Left hindlimb (tissue), 1 donor: ENCODE measurements around the gene ATP10B.

Source experiments
- DNase-seq: peaks from one replicate; pipeline ENCODE4 v3.0.0-alpha.2; 2018

The ATP10B gene

DNA sequence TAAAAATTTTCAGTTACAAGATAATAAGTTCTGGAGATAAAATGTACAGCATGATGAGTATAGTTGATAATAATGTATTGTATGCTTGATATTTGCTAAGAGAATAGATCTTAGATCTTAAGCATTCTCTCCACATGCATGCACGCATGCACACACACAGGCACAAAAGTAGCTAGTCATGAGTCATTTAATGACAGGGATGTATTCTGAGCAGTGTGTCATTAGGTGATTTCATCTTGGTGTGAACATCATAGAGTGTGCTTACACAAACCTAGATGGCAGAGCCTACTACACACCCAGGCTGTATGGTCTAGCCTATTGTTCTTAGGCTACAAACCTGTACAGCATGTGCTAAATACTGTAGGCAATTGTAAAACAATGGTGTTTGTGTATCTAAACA, 306.2 kb downstream of the ATP10B start:
- no peak for DNase-seq

DNA sequence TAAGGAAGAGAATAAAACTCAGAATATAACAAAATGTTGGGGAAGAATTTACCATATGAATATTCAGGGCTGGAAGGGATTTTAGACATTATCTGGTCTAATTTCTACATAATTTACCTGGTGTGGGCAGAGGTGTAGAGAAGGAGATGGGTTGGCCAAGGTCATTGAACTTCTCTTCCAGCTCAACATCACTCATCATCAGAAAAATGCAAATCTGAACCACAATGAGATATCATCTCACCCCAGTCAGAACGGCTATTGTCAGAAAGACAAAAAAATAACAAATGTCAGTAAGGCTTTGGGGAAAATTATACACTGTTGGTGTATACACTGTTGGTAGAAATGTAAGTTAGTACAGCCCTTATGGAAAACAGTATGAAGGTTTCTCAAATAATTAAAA, 308.6 kb downstream of the ATP10B start:
- DNase-seq, result no peak

- DNase-seq, result no peak
Measured at GRCh38 chr5:160542840-160543239, 309.2 kb downstream of the ATP10B start.

DNA sequence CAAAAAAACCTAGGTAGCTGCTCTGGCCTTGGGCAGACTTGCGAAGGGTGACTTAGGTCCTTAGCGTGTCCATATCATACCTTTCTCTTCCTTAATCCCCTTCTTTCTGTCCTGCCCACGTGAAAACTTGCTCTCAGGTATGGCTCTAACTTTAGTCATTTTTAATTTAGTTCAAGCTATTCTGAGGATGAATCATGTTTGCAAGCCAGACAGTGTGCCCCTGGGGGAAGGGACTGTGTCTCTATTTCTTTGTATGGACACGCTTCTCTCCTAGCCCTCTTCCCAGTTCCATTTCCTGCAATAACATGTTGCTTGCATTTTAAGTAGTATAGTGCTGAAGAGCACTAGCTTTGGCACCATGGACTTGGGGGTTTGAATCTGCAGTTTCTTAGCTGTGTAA, 309.7 kb downstream of the ATP10B start:
- no peak for DNase-seq

DNA sequence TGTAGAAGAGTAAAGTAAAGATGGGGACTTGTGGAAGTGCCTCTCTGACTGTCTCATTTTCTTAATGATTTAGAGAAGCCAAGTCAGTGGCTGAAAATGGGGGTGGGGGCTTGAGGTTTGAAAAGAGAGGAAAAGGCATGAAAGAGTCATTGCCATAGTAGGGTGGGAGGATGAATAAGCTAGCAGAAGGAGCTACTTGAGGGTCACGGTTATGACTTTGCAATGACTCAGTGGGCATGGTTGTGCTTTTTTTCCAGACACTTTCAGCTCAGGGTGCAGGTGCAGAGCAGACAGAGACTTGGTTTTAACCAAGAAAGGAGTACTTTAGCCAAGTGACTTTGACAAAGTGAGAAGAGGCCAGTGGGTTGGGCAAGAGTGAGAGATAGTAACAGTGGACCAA, 312.6 kb downstream of the ATP10B start:
- no peak for DNase-seq

DNA sequence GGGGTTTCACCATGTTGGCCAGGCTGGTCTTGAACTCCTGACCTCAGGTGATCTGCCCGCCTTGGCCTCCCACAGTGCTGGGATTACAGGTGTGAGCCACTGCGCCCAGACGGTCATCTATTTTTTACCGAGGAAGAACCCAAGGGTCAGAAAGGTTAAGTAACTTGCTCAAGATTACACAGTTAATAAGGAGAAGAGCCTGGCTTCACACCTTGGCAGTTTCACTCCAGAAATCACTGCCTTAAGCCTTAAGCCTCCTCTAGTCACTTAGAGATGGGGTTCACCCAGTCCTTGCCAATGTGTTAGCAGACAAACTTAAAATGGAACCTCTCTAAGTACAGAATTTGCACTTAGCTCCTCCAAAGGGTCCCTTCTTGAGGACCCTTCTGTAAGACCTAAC, 314.1 kb downstream of the ATP10B start:
- no peak for DNase-seq

GRCh38 chr5:160537116-160537515, 314.9 kb downstream of the ATP10B start:
- no peak for DNase-seq

DNA sequence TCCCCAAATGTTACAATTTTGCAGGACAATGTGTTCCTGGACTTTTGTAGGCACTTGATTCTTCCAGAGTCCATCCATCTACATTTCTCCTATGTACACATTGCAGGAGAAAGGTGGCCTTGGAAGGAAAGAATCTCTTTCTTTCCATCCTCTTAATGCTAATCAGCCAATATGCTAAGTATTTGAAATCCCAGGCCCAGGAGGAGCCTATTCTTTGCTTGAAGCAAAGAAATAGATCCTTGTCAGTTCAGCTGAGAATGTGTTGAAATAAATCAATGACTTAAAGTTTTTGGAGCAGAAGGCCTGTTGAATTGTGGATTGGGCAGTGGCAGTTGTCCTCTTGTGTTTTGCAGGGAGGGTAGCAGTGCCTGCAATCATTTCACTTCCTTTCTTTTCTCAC, 317.1 kb downstream of the ATP10B start:
- no peak for DNase-seq

DNA sequence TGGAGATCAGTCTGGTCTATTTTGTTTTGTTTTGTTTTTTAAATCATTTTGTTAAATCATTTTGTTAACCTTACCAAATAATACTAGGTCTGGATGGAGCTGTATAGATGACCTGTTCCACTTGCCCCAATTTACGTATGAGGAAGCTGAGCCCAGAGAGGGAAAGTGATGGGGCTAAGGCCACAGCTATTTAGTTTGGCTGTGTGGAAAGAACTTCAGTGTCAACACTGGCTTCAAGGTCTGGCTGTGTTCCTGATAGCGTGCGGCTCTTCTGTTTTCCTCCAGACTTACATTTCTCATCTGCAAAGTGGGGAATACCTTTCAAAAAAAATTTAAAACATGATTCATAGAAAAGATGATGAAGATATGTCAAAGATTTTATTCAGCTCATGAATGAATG, 317.9 kb downstream of the ATP10B start:
- no peak for DNase-seq

GRCh38 chr5:160525471-160526261, 326.3 kb downstream of the ATP10B start:
- DNase-seq, result no peak

- no peak for DNase-seq
Measured at GRCh38 chr5:160524827-160525226, 327.2 kb downstream of the ATP10B start.

DNA sequence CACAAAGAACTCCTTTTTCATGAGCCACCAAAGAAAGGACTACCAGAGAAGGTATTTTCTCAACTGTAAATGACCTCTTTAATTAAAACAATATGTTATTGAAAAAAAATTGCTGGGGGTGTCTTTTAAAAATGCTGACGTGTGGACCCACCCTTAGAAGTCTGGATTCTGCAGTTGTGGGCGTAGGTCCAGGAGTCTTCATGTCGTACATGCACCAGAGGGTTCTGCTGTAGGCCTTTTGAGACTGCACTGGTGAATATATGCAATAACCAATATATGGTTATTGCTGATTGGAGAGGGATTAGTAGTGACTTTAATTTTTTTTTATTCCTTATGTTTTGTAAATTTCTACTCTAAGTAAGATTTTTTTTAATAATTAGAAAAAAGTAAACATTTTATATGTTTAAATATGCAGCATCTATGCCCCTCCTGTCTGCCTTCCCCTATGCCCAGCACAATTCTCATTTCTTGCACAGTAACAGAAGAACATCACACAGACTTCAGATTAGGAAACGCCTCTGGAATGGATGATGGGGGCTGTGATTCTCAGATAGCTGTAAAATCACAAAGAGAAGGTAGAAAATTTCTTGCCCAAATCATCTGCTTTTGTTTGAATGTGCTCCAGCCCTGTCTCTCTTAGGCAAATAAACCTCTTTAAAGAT, 328.4 kb downstream of the ATP10B start:
- DNase-seq, result no peak

- DNase-seq, result no peak
Measured at GRCh38 chr5:160521392-160521663, 330.7 kb downstream of the ATP10B start.

- DNase-seq, result no peak
Measured at GRCh38 chr5:160520609-160521391, 331.2 kb downstream of the ATP10B start.

- DNase-seq, result no peak
Measured at GRCh38 chr5:160516696-160517530, 335.1 kb downstream of the ATP10B start.

- DNase-seq, result no peak
Measured at GRCh38 chr5:160514866-160515265, 337.1 kb downstream of the ATP10B start.

GRCh38 chr5:160514191-160514590, 337.8 kb downstream of the ATP10B start:
- no peak for DNase-seq

DNA sequence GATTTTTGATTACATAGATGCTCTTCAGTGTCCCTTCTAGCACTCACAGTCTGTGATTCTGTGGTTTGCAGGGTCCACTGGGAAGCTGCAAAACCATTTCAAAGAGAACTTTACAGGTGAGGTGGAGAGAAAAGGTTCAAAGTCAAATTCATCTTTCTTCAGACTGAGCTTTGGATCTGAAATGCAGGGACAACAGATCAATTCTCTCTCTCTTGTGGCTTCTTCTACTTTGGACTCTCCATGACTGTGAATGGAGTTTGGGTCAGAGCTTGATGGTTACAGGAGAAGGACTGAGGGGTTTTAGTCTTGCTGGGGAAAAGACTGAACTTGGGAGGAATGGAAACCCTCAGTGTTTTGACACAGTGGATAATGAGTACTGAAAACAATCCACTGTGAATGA, 338.5 kb downstream of the ATP10B start:
- no peak for DNase-seq
